Neural progenitor cell (in vitro differentiated cells): ENCODE results near the gene FGF22. TPM values are rescaled to one million over a fixed set of nuclear protein-coding genes. Genes with fewer than 3 reads are reported as not detected.

ENCODE experiments used
- DNase-seq: peaks from one replicate; pipeline ENCODE4 v3.0.0-alpha.2; 2016; ENCODE audit warnings: low spot score
- H2AFZ ChIP-seq: fragments of 200-600 bp; sonication (generic); replicated peaks from 2 replicates; pipeline ENCODE4 v1.6.1; 2016; ENCODE audit warnings: antibody characterized with exemption
- H3F3A ChIP-seq: fragments of 200-600 bp; sonication (generic); 2 replicates; pipeline ENCODE4 v1.6.1; 2016; ENCODE audit warnings: antibody characterized with exemption, low read depth
- H3K27ac ChIP-seq: fragments of 200-600 bp; sonication (generic); 2 replicates; pipeline ENCODE4 v1.5.1; 2016; ENCODE audit warnings: mild to moderate bottlenecking
- H3K27me3 ChIP-seq: fragments of 200-600 bp; sonication (generic); 2 replicates; pipeline ENCODE4 v1.6.1; 2016; ENCODE audit warnings: mild to moderate bottlenecking, moderate library complexity
- H3K36me3 ChIP-seq: fragments of 200-600 bp; sonication (generic); 2 replicates; pipeline ENCODE4 v1.5.1; 2016
- H3K4me1 ChIP-seq: fragments of 200-600 bp; sonication (generic); 2 replicates; pipeline ENCODE4 v1.6.1; 2016; ENCODE audit warnings: mixed run types
- H3K4me2 ChIP-seq: fragments of 200-600 bp; sonication (generic); 2 replicates; pipeline ENCODE4 v1.6.1; 2016
- H3K4me3 ChIP-seq: fragments of 200-600 bp; sonication (generic); 2 replicates; pipeline ENCODE4 v1.5.1; 2016
- H3K79me2 ChIP-seq: fragments of 200-600 bp; sonication (generic); 2 replicates; pipeline ENCODE4 v1.6.1; 2016; ENCODE audit warnings: low read depth
- H3K9ac ChIP-seq: fragments of 200-600 bp; sonication (generic); 2 replicates; pipeline ENCODE4 v1.6.1; 2016
- H3K9me3 ChIP-seq: fragments of 200-600 bp; sonication (generic); 2 replicates; pipeline ENCODE4 v1.5.1; 2016; ENCODE audit warnings: low read depth
- H4K20me1 ChIP-seq: fragments of 200-600 bp; sonication (generic); 2 replicates; pipeline ENCODE4 v1.6.1; 2016; ENCODE audit warnings: low read depth
- H3K27ac Mint-ChIP-seq: 3 replicates; pipeline ENCODE4 v1.8.0; 2021; ENCODE audit warnings: mixed read lengths
- H3K27me3 Mint-ChIP-seq: 2 replicates; pipeline ENCODE4 v1.8.0; 2022; ENCODE audit warnings: low read depth, mild to moderate bottlenecking, inconsistent platforms, moderate library complexity, mixed read lengths; ENCODE audit not compliant: insufficient read depth
- H3K36me3 Mint-ChIP-seq: 3 replicates; pipeline ENCODE4 v1.8.0; 2021; ENCODE audit warnings: mixed read lengths
- H3K4me1 Mint-ChIP-seq: 3 replicates; pipeline ENCODE4 v1.8.0; 2021; ENCODE audit warnings: mixed read lengths
- H3K4me3 Mint-ChIP-seq: 3 replicates; pipeline ENCODE4 v1.8.0; 2021; ENCODE audit warnings: mild to moderate bottlenecking, moderate library complexity, mixed read lengths
- H3K9me3 Mint-ChIP-seq: 3 replicates; pipeline ENCODE4 v1.8.0; 2020; ENCODE audit warnings: mixed read lengths
- EZH2 ChIP-seq: fragments of 200-600 bp; sonication (generic); IDR thresholded peaks from 2 replicates; pipeline ENCODE4 v1.6.1; 2017; ENCODE audit warnings: antibody characterized with exemption, mild to moderate bottlenecking, moderate library complexity
- EZH2phosphoT487 ChIP-seq: fragments of 200-600 bp; sonication (generic); IDR thresholded peaks from 2 replicates; pipeline ENCODE4 v1.6.1; 2017; ENCODE audit warnings: antibody characterized with exemption
- total RNA-seq: library from RNA; depleted of rRNA; stranded (reverse); fragments of >200 nt; gene quantifications from 2 replicates; pipeline ENCODE4 v1.2.3, GENCODE V29; 2015; ENCODE audit warnings: low replicate concordance
- TF ChIP-seq, protein P1 (sequence below): fragments of 200-600 bp; sonication (generic); IDR thresholded peaks from 2 replicates; pipeline ENCODE4 v1.5.1; 2017; ENCODE audit warnings: antibody characterized with exemption, mild to moderate bottlenecking

The FGF22 gene
- total RNA-seq, 1 donor from 2014 or later: not detected

DNA sequence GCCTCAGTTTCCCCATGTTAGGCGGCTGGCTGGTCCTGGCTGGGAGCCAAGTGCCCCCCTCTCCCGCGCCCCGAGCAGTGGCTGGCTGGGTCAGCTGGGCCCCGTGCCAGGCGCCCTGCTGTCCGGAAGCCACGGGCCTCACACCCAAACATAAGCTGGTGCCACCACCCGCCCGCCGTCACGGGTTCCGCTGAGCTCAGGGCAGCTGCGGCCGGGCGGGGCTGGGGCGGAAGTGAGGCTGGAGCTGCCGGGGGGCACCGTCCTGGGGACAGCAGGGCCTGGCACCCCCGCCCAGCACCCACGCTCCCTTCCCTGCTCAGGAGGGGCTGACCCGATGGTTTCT, 30.7 kb upstream of the FGF22 start:
- no peak overlapping the region for H3K4me3 ChIP-seq
- H3F3A ChIP-seq: no peaks in the 10 kb centered on the region
- Mint-ChIP-seq H3K27me3 (peaks cover 8% of the 10 kb centered on the region), H3K9me3 (no peaks in the 10 kb centered on the region), H3K4me1 (peaks cover 8% of the 10 kb centered on the region), H3K36me3 (peaks cover 2% of the 10 kb centered on the region), H3K4me3 (no peak overlapping the region), H3K27ac (no peak overlapping the region)
- H4K20me1 ChIP-seq: no peaks in the 10 kb centered on the region
- H3K27ac ChIP-seq: no peak overlapping the region
- no peak overlapping the region for H2AFZ ChIP-seq
- no peak for DNase-seq
- H3K27me3 ChIP-seq: no peaks in the 10 kb centered on the region
- no peaks in the 10 kb centered on the region for H3K79me2 ChIP-seq
- H3K4me1 ChIP-seq: no peaks in the 10 kb centered on the region
- no peak overlapping the region for H3K4me2 ChIP-seq
- H3K9me3 ChIP-seq: no peaks in the 10 kb centered on the region
- TF ChIP-seq EZH2phosphoT487 (no peak), EZH2 (no peak)
- TF ChIP-seq, protein P1, sequence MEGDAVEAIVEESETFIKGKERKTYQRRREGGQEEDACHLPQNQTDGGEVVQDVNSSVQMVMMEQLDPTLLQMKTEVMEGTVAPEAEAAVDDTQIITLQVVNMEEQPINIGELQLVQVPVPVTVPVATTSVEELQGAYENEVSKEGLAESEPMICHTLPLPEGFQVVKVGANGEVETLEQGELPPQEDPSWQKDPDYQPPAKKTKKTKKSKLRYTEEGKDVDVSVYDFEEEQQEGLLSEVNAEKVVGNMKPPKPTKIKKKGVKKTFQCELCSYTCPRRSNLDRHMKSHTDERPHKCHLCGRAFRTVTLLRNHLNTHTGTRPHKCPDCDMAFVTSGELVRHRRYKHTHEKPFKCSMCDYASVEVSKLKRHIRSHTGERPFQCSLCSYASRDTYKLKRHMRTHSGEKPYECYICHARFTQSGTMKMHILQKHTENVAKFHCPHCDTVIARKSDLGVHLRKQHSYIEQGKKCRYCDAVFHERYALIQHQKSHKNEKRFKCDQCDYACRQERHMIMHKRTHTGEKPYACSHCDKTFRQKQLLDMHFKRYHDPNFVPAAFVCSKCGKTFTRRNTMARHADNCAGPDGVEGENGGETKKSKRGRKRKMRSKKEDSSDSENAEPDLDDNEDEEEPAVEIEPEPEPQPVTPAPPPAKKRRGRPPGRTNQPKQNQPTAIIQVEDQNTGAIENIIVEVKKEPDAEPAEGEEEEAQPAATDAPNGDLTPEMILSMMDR: no peak
- H3K9ac ChIP-seq: no peak overlapping the region
- H3K36me3 ChIP-seq: no peaks in the 10 kb centered on the region

- TF ChIP-seq EZH2phosphoT487 (no peak), EZH2 (no peak)
- TF ChIP-seq, protein P1: no peak
- Mint-ChIP-seq H3K4me1 (peaks cover 8% of the 10 kb centered on the region), H3K36me3 (peaks cover 6% of the 10 kb centered on the region), H3K4me3 (no peak overlapping the region), H3K9me3 (no peaks in the 10 kb centered on the region), H3K27ac (no peak overlapping the region), H3K27me3 (peaks cover 9% of the 10 kb centered on the region)
- DNase-seq: no peak
- no peaks in the 10 kb centered on the region for H4K20me1 ChIP-seq
- no peaks in the 10 kb centered on the region for H3K36me3 ChIP-seq
- no peaks in the 10 kb centered on the region for H3K4me1 ChIP-seq
- no peaks in the 10 kb centered on the region for H3F3A ChIP-seq
- no peak overlapping the region for H2AFZ ChIP-seq
- no peak overlapping the region for H3K4me3 ChIP-seq
- H3K27me3 ChIP-seq: no peaks in the 10 kb centered on the region
- no peaks in the 10 kb centered on the region for H3K79me2 ChIP-seq
- no peak overlapping the region for H3K4me2 ChIP-seq
- no peaks in the 10 kb centered on the region for H3K9me3 ChIP-seq
- no peak overlapping the region for H3K27ac ChIP-seq
- H3K9ac ChIP-seq: no peak overlapping the region
Measured at GRCh38 chr19:610071-610800, 29.4 kb upstream of the FGF22 start.

DNA sequence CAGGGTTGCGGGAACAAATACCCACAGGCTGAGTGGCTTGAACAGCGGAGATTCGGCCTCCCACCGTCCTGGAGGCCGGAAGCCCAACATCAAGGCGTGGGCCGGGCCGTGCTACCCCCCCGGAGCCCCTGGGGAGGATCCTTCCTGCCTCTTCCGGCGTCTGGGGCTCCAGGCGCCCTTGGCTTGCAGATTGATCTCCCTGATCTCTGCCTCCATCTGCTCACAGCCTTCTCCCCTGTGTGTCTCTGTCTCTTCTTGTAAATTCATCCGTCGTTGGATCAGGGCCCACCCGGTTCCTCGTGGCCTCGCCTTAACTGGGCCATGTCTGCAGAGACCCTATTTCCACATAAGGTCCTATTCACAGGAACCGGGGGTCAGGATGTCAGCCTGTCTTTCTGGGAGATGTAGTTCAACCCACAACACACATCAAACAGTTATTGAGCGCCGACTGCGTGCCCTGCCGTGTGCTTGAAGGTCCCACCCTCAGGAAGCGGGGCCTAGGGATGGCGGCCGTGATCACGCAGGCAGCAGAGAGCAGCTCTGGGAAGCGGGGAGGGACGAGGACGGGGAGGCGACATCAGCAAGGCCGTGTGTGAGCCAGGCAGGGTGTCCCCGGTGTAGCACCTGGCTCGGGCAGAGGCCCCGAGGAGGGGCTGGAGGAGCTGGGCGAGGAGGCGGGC, 28.7 kb upstream of the FGF22 start:
- H3K27ac ChIP-seq: no peak overlapping the region
- no peak for DNase-seq
- no peaks in the 10 kb centered on the region for H4K20me1 ChIP-seq
- H3K9me3 ChIP-seq: no peaks in the 10 kb centered on the region
- no peak overlapping the region for H3K9ac ChIP-seq
- no peaks in the 10 kb centered on the region for H3F3A ChIP-seq
- no peaks in the 10 kb centered on the region for H3K79me2 ChIP-seq
- Mint-ChIP-seq H3K4me1 (peaks cover 8% of the 10 kb centered on the region), H3K27ac (peak overlapping the region; percentile 68), H3K27me3 (peaks cover 9% of the 10 kb centered on the region), H3K36me3 (peaks cover 10% of the 10 kb centered on the region), H3K9me3 (no peaks in the 10 kb centered on the region), H3K4me3 (peak overlapping the region; percentile 19)
- no peaks in the 10 kb centered on the region for H3K27me3 ChIP-seq
- H3K4me3 ChIP-seq: no peak overlapping the region
- no peak overlapping the region for H2AFZ ChIP-seq
- TF ChIP-seq, protein P1: no peak
- TF ChIP-seq EZH2: no peak
- TF ChIP-seq EZH2phosphoT487: no peak
- no peaks in the 10 kb centered on the region for H3K4me1 ChIP-seq
- no peaks in the 10 kb centered on the region for H3K36me3 ChIP-seq
- H3K4me2 ChIP-seq: no peak overlapping the region
